DMS153 treated with DMSO at 0.1 percent for 48 hours (cell line): ENCODE results near the gene MEF2B.
A peak's percentile ranks its signal among the peaks of the same experiment; 100 is the strongest.
"Not testable (repeated sequence)": the region's sequence is repeated elsewhere in the genome, so short reads cannot be mapped to it uniquely, and the experiment has no call there.

ENCODE experiments used
- DNase-seq: peaks from one replicate; lab custom pipeline; 2025; ENCODE audit not compliant: unreplicated experiment; lab: John Stamatoyannopoulos, UW

The MEF2B gene

DNA sequence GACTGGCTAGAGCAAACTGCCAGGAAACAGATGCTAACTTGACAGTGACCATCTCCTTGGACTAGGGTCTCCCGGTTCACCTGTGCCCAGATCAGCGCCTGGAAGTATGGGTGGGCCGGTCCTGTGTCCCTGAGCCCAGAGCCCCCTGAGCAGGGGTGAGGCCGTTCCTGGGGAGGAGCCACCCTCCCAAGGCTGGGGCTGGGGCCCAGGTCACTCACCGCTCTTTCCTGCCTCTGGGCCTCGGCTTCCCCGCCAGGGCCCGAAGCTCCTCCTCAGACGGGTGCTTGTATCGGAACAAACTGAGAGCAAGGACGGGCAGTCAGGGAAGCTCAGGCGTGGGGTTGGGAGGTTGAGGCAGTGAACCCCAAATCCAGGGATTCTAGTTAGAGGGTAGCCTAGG lies 37.2 kb downstream of the MEF2B start:
- DNase-seq = no peak

DNA sequence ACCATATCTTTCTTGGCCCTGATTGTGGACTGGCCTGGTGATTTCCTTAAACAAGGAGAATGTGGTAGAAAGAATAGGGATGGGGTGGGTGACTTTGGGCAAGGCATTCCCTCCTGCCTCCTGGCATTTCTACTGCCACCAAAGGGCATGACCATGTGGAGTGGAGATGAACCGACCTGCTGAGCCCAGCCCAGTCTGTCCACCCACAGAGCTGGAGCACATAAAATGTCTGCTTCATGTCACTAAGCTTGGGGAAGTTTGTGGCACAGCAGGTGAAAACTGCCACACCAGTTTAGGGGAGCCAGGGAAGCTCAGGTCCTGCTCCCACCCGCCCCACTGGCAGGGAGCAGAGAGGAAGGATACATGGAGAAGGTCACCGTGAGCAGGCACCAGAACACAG lies 38.1 kb downstream of the MEF2B start:
- DNase-seq = no peak

- DNase-seq = no peak
Measured at GRCh38 chr19:19126102-19126501, 44.0 kb downstream of the MEF2B start.

- no peak for DNase-seq
Measured at GRCh38 chr19:19123386-19123785, 46.7 kb downstream of the MEF2B start.

- DNase-seq = no peak
Measured at GRCh38 chr19:19122902-19123301, 47.2 kb downstream of the MEF2B start.

DNA sequence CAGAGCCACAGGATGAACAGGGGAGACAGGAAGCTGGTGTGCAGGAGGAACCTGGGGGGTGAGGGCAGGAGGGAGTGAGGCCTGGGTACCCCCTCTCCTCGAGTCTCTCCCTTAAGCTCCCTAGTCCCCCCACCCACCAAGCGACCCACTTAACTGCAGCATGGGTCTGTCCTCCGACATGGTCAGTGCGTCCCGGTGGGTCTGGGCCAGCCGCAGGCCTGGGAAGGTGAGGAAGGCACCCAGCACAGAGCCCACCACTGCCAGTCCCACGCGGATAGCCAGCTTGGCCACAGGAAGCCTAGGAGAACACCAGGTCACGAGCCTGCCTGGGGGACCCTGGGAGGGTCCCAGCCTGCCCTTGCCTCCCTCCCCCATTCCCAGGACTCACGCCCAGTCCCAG lies 48.7 kb downstream of the MEF2B start:
- DNase-seq = no peak

DNA sequence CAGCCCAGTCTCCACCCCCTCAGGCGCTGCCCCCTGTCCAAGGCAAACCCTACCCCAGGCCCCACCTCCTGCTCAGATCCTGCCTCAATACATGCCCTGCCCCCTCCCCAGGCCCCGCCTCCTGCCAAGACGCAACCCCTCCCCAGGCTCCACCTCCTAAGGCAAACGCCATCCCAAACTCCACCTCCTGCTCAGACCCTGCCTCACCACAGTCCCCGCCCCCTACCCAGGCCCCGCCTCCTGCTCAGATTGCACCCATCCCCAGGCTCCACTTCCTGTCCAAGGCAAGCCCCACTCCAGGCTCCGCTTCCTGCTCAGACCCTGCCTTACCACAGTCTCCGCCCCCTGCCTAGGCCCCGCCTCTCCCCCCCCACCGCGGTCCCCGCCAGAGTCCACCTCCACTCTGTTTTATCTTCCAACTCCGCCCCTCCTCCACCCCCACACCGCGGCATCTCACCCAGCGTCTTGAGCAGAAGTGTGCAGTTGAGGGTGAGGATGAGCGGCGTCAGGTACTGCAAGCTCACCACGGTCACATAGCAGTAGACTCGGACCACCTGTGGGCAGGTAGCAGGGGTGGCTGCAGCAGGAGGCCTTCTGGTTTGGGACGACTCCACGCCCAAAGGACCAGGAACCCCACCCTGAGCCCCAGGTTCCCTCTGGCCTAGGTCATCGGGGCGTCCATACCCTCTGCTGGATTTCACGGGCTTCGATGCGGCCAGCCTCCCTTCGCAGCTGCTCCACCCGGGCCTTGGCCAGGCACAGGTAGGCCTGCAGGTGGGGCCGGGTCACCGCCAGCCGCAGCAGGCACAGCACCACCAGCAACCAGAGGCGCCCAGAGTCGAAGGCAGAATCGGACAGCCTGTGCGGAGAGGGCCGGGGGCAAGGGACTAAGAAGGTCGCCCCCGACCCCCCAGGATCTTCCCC lies 49.5 kb downstream of the MEF2B start:
- DNase-seq = no peak

DNA sequence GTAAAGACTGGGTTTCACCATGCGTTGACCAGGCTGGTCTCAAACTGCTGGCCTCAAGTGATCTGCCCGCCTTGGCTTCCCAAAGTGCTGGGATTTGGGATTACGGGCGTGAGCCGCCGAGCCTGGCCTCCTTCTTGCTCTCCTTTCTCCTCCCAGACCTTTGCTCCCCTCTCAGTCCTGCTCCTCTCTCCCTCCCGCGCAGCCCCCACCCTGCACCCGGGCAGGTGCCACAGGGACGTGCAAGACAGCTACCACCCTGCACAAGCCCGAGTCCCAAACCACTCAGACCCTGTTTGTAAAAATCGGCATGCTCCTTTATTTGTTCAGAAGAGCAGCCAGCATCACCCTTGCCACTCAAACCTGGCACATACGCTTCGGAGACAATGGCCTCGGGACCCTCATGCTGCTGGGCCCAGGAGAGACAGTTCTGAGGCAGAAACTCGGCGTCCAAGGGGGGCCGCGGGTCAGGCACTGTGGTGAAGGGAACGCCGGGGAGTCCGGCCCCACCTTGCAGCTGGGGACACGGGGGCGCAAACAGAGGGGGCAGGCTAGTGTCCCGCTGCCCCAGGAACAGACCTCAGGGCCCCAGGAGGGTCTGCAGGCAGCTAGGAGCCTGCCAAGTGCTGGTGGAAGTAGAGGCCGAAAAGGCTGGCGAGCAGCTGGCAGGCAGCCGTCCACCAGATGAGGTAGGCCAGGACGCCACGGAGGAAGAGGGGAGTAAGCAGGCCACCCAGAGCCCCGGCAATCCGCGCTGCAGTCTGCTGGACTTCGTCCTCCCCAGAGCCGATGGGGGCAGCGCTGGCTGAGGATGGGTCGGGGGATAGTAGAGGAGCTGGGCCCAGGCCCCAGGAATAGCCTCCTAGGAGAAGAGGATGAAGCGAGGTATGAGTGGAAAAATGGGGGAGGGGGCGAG lies 50.5 kb downstream of the MEF2B start:
- DNase-seq = no peak

DNA sequence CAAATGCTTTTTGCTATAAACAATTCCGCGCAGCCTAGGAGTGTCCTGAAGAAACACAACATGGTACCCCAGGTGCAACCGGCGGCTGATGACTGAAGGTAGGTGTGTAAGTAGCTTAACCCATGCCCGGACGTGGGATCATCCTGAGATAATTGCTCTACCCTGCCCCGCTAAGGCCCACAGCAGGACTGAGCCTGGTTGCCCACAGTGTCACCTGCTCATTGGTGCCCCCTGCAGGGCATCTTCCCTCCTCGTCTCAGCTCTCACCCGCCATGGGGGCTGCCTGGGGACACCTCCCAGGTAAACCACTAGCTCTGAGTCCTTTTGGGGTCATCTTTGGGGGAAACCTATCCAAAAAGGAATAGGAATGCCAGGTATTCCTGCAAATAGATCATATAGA lies 54.1 kb downstream of the MEF2B start:
- DNase-seq = no peak

DNA sequence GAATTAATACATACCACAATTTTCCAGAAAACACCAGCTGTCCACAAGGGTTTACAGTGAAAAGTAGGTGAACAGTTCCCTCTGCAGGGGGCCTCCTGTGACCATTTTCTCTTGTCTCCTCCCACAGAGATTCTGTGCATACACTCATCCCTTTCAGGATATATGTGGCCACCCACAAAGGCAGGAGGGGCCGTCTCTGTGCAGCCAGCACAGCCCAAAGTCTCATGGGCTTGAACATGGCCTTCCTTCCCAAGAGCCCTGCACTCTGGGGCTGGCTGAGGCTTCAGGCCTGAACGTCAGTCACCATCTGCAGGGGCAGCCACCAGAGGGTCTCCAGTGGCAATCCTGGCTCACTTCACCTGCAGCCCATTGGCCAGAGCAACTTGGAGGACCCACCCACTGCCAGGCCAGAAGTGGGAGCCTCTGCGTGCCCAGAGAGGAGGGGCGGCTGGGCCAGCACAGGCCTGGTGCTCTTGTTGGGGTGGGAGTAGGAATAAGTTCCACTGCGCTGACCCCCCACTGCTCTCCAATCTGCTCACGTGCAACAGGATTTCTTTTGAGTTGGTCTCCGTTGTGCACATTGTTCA lies 56.9 kb downstream of the MEF2B start:
- no peak for DNase-seq

DNA sequence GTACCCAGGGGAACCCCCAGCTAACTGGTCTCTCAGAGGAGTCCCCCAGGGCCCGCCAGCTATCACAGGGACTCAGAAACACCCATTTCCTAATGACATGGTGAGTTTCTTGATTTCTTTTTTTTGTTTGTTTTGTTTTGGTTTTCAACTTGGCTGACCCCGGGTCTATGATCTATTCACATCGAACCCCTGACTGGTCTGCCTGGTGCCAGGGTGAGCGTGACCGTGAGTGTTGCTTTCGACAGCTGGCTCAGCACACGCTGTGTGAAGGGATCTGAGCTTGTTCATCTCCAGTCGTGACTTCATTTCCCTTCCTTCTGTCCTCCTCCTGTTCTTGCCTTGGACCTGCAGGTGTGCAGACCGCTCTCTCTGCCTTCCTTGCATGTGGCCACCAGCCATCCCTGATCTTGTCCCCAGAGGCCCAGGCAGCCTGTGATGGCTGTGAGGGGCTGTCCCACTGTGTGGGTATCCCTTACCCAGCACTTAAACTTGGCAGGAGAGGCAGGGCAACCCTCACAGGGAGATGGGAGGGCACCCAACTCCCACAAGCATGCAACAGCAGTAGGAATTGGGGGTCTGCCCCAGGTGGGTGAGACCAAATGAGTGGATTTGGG lies 58.0 kb downstream of the MEF2B start:
- no peak for DNase-seq

DNA sequence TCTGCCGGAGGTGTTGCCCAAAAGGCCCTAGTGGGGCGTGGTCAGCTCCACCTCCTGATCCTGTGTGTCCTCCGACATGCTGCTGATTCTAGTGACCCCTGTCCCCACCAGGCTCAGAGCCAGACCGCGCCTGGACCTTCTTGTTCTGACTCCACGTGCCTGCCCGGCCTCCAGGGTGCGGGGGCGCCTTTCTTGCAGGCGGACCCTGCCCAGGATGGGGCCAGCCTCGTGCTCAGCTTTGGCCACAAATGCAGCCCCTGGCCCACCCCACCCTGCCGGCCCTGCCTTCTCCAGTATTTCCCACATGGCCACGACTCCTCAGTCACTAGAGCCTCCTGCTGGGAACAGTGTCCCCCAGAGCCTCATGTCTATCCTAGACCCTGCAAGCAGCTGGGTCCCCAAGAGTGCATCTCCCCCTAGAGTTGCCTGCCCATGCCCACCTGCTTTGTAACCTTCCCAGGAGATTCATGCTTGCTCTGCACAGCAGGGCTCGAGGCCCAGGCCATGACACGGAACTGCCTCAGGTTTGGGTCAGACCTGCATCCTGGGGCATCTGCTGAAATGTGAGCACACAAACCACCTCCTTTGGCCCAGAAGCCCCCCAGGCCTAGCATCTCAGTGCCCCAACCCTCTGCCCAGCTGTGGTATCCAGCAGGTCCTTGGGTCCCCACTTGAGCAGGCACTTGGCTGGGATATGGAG lies 58.8 kb downstream of the MEF2B start:
- no peak for DNase-seq

- DNase-seq = no peak
Measured at GRCh38 chr19:19110410-19111135, 59.5 kb downstream of the MEF2B start.

DNA sequence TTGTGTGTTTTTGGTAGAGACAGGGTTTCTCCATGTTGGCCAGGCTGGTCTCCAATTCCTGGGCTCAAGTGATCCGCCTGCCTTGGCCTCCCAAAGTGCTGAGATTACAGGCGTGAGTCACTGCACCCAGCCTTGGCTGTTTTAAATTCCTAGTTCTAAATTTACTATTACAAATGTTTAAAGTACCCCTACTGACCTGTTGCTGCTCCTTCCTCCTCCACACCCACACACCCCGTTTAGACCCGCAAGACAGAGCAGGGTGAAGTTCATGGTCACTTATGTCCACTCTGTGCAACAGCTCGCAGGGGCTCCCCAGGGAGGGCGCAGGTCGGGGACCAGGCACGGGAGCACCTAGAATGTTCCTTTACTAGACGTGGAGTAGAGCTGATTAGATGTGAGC lies 60.5 kb downstream of the MEF2B start:
- no peak for DNase-seq

DNA sequence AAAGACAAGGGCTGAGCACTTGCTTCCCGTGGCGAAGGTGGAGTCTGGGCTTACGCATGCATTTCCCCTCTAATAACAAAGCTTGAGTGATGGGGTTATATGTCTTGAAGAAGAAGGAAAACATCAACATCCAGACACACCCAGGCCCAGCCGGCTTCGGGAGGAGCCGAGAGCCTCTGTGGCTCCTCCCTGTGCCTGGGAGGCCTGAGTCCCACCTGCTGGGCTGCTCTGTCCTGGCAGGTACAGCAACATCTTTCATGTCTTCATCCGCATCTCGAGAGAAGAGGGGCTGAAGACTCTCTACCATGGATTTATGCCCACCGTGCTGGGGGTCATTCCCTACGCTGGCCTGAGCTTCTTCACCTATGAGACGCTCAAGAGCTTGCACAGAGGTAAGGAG lies 62.4 kb downstream of the MEF2B start:
- DNase-seq = no peak

DNA sequence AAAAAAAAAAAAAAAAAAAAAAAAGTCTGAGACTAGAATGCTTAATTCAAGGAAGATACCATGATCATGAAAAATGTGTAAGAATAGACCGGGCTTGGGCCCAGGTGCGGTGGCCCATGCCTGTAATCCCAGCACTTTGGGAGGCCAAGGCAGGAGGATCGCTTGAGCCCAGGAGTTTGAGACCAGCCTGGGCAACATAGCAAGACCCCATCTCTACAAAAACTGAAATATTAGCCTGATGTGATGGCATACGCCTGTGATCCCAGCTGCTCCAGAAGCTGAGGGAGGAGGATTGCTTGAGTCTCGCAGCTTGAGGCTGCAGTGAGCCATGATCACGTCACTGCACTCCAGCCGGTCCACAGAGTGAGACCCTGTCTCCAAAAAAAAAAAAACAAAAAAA lies 63.1 kb downstream of the MEF2B start:
- not testable (repeated sequence) for DNase-seq

DNA sequence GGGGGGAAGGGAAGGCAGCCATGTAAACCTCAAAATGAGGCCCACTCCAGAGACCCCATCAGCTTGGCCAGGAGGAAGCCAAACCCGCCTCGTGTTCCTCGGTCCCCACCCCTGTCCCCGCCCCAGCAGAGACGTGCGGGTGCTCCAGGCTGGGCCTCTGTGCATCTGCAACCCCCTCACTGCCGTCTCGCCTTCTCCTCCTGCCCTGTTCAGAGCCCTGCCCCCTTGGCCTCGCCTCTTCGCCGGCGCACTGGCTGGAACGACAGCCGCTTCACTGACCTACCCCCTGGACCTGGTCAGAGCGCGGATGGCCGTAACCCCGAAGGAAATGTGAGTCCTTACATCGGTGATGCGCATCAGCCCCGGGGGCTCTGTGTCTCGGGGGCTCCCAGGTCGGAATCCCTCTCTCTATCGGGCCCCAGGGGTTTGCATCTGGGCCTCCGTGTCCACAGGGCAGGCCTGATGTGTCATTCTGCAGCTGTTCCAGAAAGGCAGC lies 64.0 kb downstream of the MEF2B start:
- DNase-seq = no peak

DNA sequence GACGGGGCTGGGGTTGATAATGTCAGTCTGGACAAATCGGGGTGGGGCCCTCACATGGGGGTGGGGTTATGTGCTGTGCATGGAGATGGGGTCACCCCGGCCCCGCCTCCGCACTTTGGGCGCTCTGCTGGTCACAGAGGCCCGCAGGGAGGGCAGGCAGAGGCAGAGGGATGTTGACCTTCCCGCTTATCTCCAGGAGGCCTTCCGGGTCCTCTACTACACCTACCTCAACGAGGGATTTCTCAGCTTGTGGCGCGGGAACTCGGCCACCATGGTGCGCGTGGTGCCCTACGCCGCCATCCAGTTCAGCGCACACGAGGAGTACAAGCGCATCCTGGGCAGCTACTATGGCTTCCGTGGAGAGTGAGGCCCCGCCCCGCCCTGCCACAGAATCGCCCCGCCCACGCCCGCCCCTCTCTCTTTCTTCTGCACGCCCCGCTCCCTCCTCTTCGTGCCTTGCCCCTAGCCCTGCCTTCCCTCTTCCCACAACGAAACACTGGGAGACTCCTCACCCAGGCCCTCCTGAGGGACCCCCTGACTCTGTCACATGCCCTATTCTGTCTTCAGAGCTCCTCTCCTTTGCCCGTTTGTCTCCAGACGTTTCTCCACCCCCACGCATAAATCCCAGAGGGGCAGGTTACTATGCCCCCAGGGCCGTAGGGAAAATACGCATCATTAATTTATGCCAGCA lies 64.6 kb downstream of the MEF2B start:
- peak; percentile 66 for DNase-seq

DNA sequence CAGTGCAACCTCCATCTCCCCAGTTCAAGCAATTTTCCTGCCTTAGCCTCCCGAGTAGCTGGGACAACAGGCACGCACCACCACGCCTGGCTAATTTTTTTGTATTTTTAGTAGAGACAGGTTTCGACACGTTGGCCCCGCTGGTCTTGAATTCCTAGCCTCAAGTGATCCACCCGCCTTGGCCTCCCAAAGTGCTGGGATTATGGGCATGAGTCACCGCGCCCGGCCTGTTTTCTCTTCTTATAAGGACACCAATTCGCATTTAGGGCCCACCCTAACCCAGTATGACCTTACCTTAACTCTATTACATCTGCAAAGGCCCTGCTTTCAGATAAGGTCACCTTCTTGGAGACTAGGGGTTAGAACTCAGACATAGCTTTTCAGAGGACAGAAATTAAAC lies 66.9 kb downstream of the MEF2B start:
- DNase-seq = no peak
